IMR-90 (cell line): ENCODE results near the gene RESF1. TPM values are rescaled to one million over a fixed set of nuclear protein-coding genes. Genes with fewer than 3 reads are reported as not detected.

Experiments used
- ATAC-seq: fragments of 200-7000 bp; cut with Tn5 transposase; 2 replicates; pipeline ENCODE4 v1.9.1; 2020; ENCODE audit warnings: low read depth, mild to moderate bottlenecking, moderate library complexity
- BruUV-seq: library from RNA; stranded (reverse); fragments of 400-500 nt; replicated peaks from 2 replicates; lab custom pipeline; 2021; lab: Mats Ljungman, UMichigan
- CTCF ChIA-PET: fragments of 300-600 bp; formaldehyde crosslinking; extraction: SDS; loops from one replicate; lab custom pipeline; 2021; ENCODE audit warnings: antibody characterized with exemption; lab: Yijun Ruan, JAX
- POLR2A ChIA-PET: fragments of 300-600 bp; sonication (Branson Sonifier 250); formaldehyde crosslinking; loops from one replicate; lab custom pipeline; 2022; ENCODE audit warnings: antibody characterized with exemption; ENCODE audit not compliant: unreplicated experiment; lab: Charles Lee
- DNase-seq: peaks from one replicate; pipeline ENCODE4 v3.0.0; 2013
- H2AFZ ChIP-seq: replicated peaks from 2 replicates; pipeline ENCODE3; 2013; ENCODE audit warnings: low read length, mild to moderate bottlenecking; ENCODE audit not compliant: poor library complexity
- H2AK5ac ChIP-seq: 2 replicates; pipeline ENCODE4 v1.6.1; 2013; ENCODE audit warnings: low read depth, low read length, inconsistent platforms
- H2AK9ac ChIP-seq: replicated peaks from 2 replicates; pipeline ENCODE3; 2013; ENCODE audit warnings: mild to moderate bottlenecking, low read depth, low read length, moderate library complexity; ENCODE audit not compliant: poor library complexity
- H2BK120ac ChIP-seq: 2 replicates; pipeline ENCODE4 v1.6.1; 2013; ENCODE audit warnings: low read depth, low read length, inconsistent platforms
- H2BK15ac ChIP-seq: 3 replicates; pipeline ENCODE4 v1.6.1; 2013; ENCODE audit warnings: low read depth, low read length, inconsistent platforms
- H2BK20ac ChIP-seq: 2 replicates; pipeline ENCODE4 v1.6.1; 2013; ENCODE audit warnings: low read depth, mild to moderate bottlenecking, inconsistent platforms, low read length, moderate library complexity
- H2BK5ac ChIP-seq: 2 replicates; pipeline ENCODE4 v1.6.1; 2013; ENCODE audit warnings: mild to moderate bottlenecking, low read depth, low read length, inconsistent platforms; ENCODE audit not compliant: poor library complexity, severe bottlenecking
- H3K14ac ChIP-seq: replicated peaks from 2 replicates; pipeline ENCODE4 v1.6.1; 2013; ENCODE audit warnings: low read depth, low read length, inconsistent platforms
- H3K18ac ChIP-seq: 2 replicates; pipeline ENCODE4 v1.6.1; 2013; ENCODE audit warnings: low read depth, low read length, control low read depth
- H3K23ac ChIP-seq: 2 replicates; pipeline ENCODE4 v1.6.1; 2013; ENCODE audit warnings: low read depth, low read length, inconsistent platforms
- H3K27ac ChIP-seq: 2 replicates; pipeline ENCODE4 v1.5.1; 2013; ENCODE audit warnings: mild to moderate bottlenecking, control low read depth, low read length; ENCODE audit not compliant: insufficient read depth
- H3K27me3 ChIP-seq: 2 replicates; pipeline ENCODE4 v1.6.1; 2013; ENCODE audit warnings: low read length; ENCODE audit not compliant: control insufficient read depth, insufficient read depth
- H3K36me3 ChIP-seq: 2 replicates; pipeline ENCODE4 v1.6.1; 2013; ENCODE audit warnings: low read length, mixed read lengths; ENCODE audit not compliant: control insufficient read depth, insufficient read depth
- H3K4ac ChIP-seq: 2 replicates; pipeline ENCODE4 v1.6.1; 2013; ENCODE audit warnings: low read depth, low read length, inconsistent platforms
- H3K4me1 ChIP-seq: 2 replicates; pipeline ENCODE4 v1.6.1; 2013; ENCODE audit warnings: low read length, mixed read lengths; ENCODE audit not compliant: control insufficient read depth, insufficient read depth
- H3K4me2 ChIP-seq: 2 replicates; pipeline ENCODE4 v1.6.1; 2013; ENCODE audit warnings: low read depth, mild to moderate bottlenecking, control low read depth, low read length, moderate library complexity
- H3K4me3 ChIP-seq: 2 replicates; pipeline ENCODE4 v1.5.1; 2013; ENCODE audit warnings: low read depth, mild to moderate bottlenecking, control low read depth, low read length, moderate library complexity; ENCODE audit not compliant: insufficient read depth
- H3K56ac ChIP-seq: 2 replicates; pipeline ENCODE4 v1.6.1; 2013; ENCODE audit warnings: low read length, inconsistent platforms; ENCODE audit not compliant: insufficient read depth; ENCODE audit errors: extremely low read depth
- H3K79me1 ChIP-seq, 2 experiments: 2 replicates each; pipeline ENCODE4 v1.6.1; 2013; ENCODE audit warnings: low read length in 2 of 2, inconsistent platforms in 1 of 2, low read depth in 1 of 2
- H3K9ac ChIP-seq: 2 replicates; pipeline ENCODE4 v1.6.1; 2013; ENCODE audit warnings: low read depth, low read length, control low read depth
- H3K9me1 ChIP-seq: 2 replicates; pipeline ENCODE4 v1.6.1; 2013; ENCODE audit warnings: low read length, inconsistent platforms; ENCODE audit not compliant: insufficient read depth
- H3K9me3 ChIP-seq: 2 replicates; pipeline ENCODE4 v1.6.1; 2013; ENCODE audit warnings: low read length; ENCODE audit not compliant: control insufficient read depth, insufficient read depth
- H4K20me1 ChIP-seq: 2 replicates; pipeline ENCODE4 v1.6.1; 2013; ENCODE audit warnings: low read length, inconsistent platforms; ENCODE audit not compliant: insufficient read depth
- H4K5ac ChIP-seq: 2 replicates; pipeline ENCODE4 v1.6.1; 2013; ENCODE audit warnings: mild to moderate bottlenecking, low read depth, low read length, control low read depth
- H4K8ac ChIP-seq, 2 experiments: 2 replicates each; pipeline ENCODE4 v1.6.1; 2013; ENCODE audit warnings: low read depth in 2 of 2, low read length in 2 of 2, control low read depth in 1 of 2, inconsistent platforms in 1 of 2
- H4K91ac ChIP-seq: 2 replicates; pipeline ENCODE4 v1.6.1; 2013; ENCODE audit warnings: low read depth, low read length, inconsistent platforms; ENCODE audit not compliant: insufficient read depth
- BHLHE40 ChIP-seq: fragments of 150-350 bp; IDR thresholded peaks from 2 replicates; pipeline ENCODE4 v1.6.1; 2016; ENCODE audit warnings: mild to moderate bottlenecking, low read depth, low read length
- CEBPB ChIP-seq: IDR thresholded peaks from 2 replicates; pipeline ENCODE4 v1.6.1; 2012; ENCODE audit warnings: low read depth, low read length, improper control_type of control experiment
- CHD1 ChIP-seq: IDR thresholded peaks from 2 replicates; pipeline ENCODE4 v1.6.1; 2012; ENCODE audit warnings: low read depth, low read length, improper control_type of control experiment
- FOS ChIP-seq: fragments of 150-350 bp; IDR thresholded peaks from 2 replicates; pipeline ENCODE4 v1.6.1; 2016; ENCODE audit warnings: low read depth, low read length
- MAFK ChIP-seq: IDR thresholded peaks from 2 replicates; pipeline ENCODE4 v1.6.1; 2012; ENCODE audit warnings: low read depth, low read length, improper control_type of control experiment
- MAZ ChIP-seq: IDR thresholded peaks from 2 replicates; pipeline ENCODE4 v1.6.1; 2012; ENCODE audit warnings: low read depth, mild to moderate bottlenecking, low read length, improper control_type of control experiment, moderate library complexity, borderline replicate concordance
- MXI1 ChIP-seq: IDR thresholded peaks from 2 replicates; pipeline ENCODE4 v1.6.1; 2012; ENCODE audit warnings: low read depth, mild to moderate bottlenecking, low read length, moderate library complexity, borderline replicate concordance
- NFE2L2 ChIP-seq: fragments of 150-350 bp; IDR thresholded peaks from 2 replicates; pipeline ENCODE4 v1.6.1; 2016; ENCODE audit warnings: low read depth, mild to moderate bottlenecking, low read length
- POLR2A ChIP-seq: IDR thresholded peaks from 2 replicates; pipeline ENCODE4 v1.6.1; 2012; ENCODE audit warnings: mild to moderate bottlenecking, low read depth, low read length
- RAD21 ChIP-seq: IDR thresholded peaks from 2 replicates; pipeline ENCODE4 v1.6.1; 2012; ENCODE audit warnings: low read length, improper control_type of control experiment
- RCOR1 ChIP-seq: IDR thresholded peaks from 2 replicates; pipeline ENCODE4 v1.6.1; 2012; ENCODE audit warnings: mild to moderate bottlenecking, low read length, improper control_type of control experiment; ENCODE audit not compliant: insufficient replicate concordance
- RFX5 ChIP-seq: IDR thresholded peaks from 2 replicates; pipeline ENCODE4 v1.8.0; 2012; ENCODE audit warnings: low read depth, mild to moderate bottlenecking, low read length, moderate library complexity
- SMC3 ChIP-seq: fragments of 150-350 bp; IDR thresholded peaks from 2 replicates; pipeline ENCODE4 v1.6.1; 2016; ENCODE audit warnings: low read depth, mild to moderate bottlenecking, antibody characterized with exemption, low read length, moderate library complexity
- WGBS, 2 experiments: methylation state at CpG; one replicate each; pipeline versions ENCODE4 v1.1.5 to v1.1.7; 2013; ENCODE audit warnings: missing lambda C conversion rate in 2 of 2; ENCODE audit not compliant: insufficient read length in 1 of 2; ENCODE audit errors: extremely low coverage in 2 of 2; 5-methylcytosine and 5-hydroxymethylcytosine counted together
- dilution Hi-C: fragments of 300-500 bp; cut with HindIII; formaldehyde crosslinking; loops from one replicate; pipeline ENCODE4 v1.14.3; 2018; ENCODE audit warnings: low sequenced_read_pairs; ENCODE audit not compliant: unreplicated experiment
- in situ Hi-C: fragments of 300-500 bp; cut with MboI; formaldehyde crosslinking; loops from 3 replicates; pipeline ENCODE4 v1.14.3; 2019; ENCODE audit warnings: low sequenced_read_pairs, inconsistent platforms, mixed read lengths
- intact Hi-C: fragments of 100-400 bp; cut with micrococcal nuclease; formaldehyde crosslinking; loops from 2 replicates; pipeline ENCODE4 v1.10.0; 2022
- polyA plus RNA-seq, 3 experiments: library from polyadenylated mRNA; depleted of rRNA; stranded (reverse); fragments of >200 nt; gene quantifications; 2 replicates each; pipeline ENCODE4 v1.2.3, GENCODE V29; 2012; ENCODE audit warnings: low replicate concordance in 1 of 3
- total RNA-seq: library from RNA; depleted of rRNA; stranded (reverse); fragments of >200 nt; gene quantifications from 2 replicates; pipeline ENCODE4 v1.2.3, GENCODE V29; 2012
- TF ChIP-seq, protein P1 (sequence below): fragments of 150-350 bp; IDR thresholded peaks from 2 replicates; pipeline ENCODE4 v1.6.1; 2017; ENCODE audit warnings: mild to moderate bottlenecking, antibody characterized with exemption, low read length, low read depth
- TF ChIP-seq, protein P2 (sequence below): conservative IDR thresholded peaks from 2 replicates; pipeline ENCODE4 v1.5.1; 2012; ENCODE audit warnings: mild to moderate bottlenecking, low read depth, low read length, improper control_type of control experiment

The RESF1 gene
- total and polyA plus RNA-seq, 2 of the 4 experiments (the other 2 are of a cell fraction): 5.0 to 7.3 TPM

DNA sequence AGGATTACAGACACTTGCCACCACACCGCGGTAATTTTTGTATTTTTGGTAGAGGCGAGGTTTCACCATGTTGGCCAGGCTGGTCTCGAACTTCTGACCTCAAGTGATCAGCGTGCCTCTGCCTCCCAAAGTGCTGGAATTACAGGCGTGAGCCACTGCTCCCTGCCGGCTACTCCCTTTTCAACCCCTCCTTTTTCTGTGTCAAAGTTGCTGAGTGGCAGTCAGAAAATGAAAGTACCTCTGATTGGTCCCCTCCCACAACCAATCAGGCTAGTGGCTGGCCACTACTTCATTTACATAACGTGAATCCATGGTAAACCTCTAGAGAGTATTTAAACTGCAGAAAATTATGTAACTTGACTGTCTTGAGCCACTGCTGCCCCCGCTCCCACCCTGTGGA is 5.9 kb downstream of the RESF1 start:
- Histone ChIP-seq H4K8ac (no peak overlapping the region), H3K18ac (no peak overlapping the region), H4K20me1 (peaks cover 3% of the 10 kb centered on the region; the same call in 1 of the 2 replicates), H2AK9ac (no peak overlapping the region), H4K5ac (no peak overlapping the region), H3K9ac (no peak overlapping the region), H3K9me1 (peaks cover 5% of the 10 kb centered on the region; the same call in 1 of the 2 replicates), H3K79me1 (peaks cover 54 to 62% of the 10 kb centered on the region in 2 experiments), H3K27ac (no peak overlapping the region), H2BK15ac (no peak overlapping the region), H3K4me3 (no peak overlapping the region), H3K36me3 (peaks cover 5% of the 10 kb centered on the region; the same call in 1 of the 2 replicates), H3K56ac (no peak overlapping the region), H3K4me1 (no peaks in the 10 kb centered on the region), H2BK5ac (no peak overlapping the region), H3K4me2 (no peak overlapping the region), H2BK20ac (no peak overlapping the region), H4K91ac (no peak overlapping the region), H2AFZ (no peak overlapping the region), H3K23ac (no peak overlapping the region), H3K9me3 (no peaks in the 10 kb centered on the region), H3K27me3 (no peaks in the 10 kb centered on the region), H3K4ac (no peak overlapping the region), H2BK120ac (no peak overlapping the region), H2AK5ac (no peak overlapping the region), H3K14ac (no peak overlapping the region)
- POLR2A ChIA-PET: no interaction called here
- ATAC-seq: no peak
- CTCF ChIA-PET: no interaction called here
- no TSS peak for BruUV-seq
- dilution Hi-C loops (no loop called here), intact Hi-C loops (loop anchor here (10.0 kb wide), 1 partner anchor 280 kb away; no protein-coding TSS in a partner anchor), in situ Hi-C loops (loop anchor here (25.0 kb wide), 1 partner anchor 278 kb away; no protein-coding TSS in a partner anchor)
- TF ChIP-seq SMC3: no peak
- no peak for TF ChIP-seq RFX5
- no peak for TF ChIP-seq NFE2L2
- TF ChIP-seq BHLHE40: no peak
- no peak for TF ChIP-seq CEBPB
- TF ChIP-seq RCOR1: no peak
- TF ChIP-seq MAFK: no peak
- TF ChIP-seq, protein P1, sequence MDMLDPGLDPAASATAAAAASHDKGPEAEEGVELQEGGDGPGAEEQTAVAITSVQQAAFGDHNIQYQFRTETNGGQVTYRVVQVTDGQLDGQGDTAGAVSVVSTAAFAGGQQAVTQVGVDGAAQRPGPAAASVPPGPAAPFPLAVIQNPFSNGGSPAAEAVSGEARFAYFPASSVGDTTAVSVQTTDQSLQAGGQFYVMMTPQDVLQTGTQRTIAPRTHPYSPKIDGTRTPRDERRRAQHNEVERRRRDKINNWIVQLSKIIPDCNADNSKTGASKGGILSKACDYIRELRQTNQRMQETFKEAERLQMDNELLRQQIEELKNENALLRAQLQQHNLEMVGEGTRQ: no peak
- no peak for TF ChIP-seq CHD1
- TF ChIP-seq MXI1: no peak
- TF ChIP-seq MAZ: no peak
- no peak for TF ChIP-seq RAD21
- TF ChIP-seq, protein P2, sequence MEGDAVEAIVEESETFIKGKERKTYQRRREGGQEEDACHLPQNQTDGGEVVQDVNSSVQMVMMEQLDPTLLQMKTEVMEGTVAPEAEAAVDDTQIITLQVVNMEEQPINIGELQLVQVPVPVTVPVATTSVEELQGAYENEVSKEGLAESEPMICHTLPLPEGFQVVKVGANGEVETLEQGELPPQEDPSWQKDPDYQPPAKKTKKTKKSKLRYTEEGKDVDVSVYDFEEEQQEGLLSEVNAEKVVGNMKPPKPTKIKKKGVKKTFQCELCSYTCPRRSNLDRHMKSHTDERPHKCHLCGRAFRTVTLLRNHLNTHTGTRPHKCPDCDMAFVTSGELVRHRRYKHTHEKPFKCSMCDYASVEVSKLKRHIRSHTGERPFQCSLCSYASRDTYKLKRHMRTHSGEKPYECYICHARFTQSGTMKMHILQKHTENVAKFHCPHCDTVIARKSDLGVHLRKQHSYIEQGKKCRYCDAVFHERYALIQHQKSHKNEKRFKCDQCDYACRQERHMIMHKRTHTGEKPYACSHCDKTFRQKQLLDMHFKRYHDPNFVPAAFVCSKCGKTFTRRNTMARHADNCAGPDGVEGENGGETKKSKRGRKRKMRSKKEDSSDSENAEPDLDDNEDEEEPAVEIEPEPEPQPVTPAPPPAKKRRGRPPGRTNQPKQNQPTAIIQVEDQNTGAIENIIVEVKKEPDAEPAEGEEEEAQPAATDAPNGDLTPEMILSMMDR: no peak
- no peak for TF ChIP-seq FOS
- TF ChIP-seq POLR2A: no peak
- no peak for DNase-seq
- 96% methylated on average over 5 of the region's 9 CpGs; no CpG with 5 or more reads in 1 of the 2 experiments for WGBS, 2 experiments
